Left ventricle myocardium inferior (tissue), 1 donor: Measurements from ENCODE around the gene RAD9B. TPM values are rescaled to one million over a fixed set of nuclear protein-coding genes. Genes with fewer than 3 reads are reported as not detected.

Experiments used
- DNase-seq: peaks from one replicate; pipeline ENCODE4 v3.0.0-alpha.2; 2020
- H3K27ac ChIP-seq: fragments of 200-600 bp; replicated peaks from 2 replicates; pipeline ENCODE4 v1.8.0; 2021
- H3K27me3 ChIP-seq: fragments of 200-600 bp; 2 replicates; pipeline ENCODE4 v1.8.0; 2021; ENCODE audit warnings: low read depth
- H3K36me3 ChIP-seq: fragments of 200-600 bp; 2 replicates; pipeline ENCODE4 v1.8.0; 2021
- H3K4me1 ChIP-seq: fragments of 200-600 bp; 2 replicates; pipeline ENCODE4 v1.8.0; 2021
- H3K4me3 ChIP-seq: fragments of 200-600 bp; 2 replicates; pipeline ENCODE4 v1.8.0; 2021; ENCODE audit warnings: mild to moderate bottlenecking, moderate library complexity
- H3K9me3 ChIP-seq: fragments of 200-600 bp; replicated peaks from 2 replicates; pipeline ENCODE4 v1.8.0; 2021
- intact Hi-C: fragments of 100-400 bp; cut with micrococcal nuclease; formaldehyde crosslinking; loops from one replicate; pipeline ENCODE4 v1.11.0; 2022
- total RNA-seq: library from RNA; stranded (reverse); fragmentation: NEBNext Ultra II Directional; extraction: Animal tissue kit (Norgen Biotek cat#: 25700); gene quantifications from one replicate; pipeline ENCODE4 v1.2.1, GENCODE V29; 2021
- TF ChIP-seq, protein P1 (sequence below): fragments of 200-600 bp; IDR thresholded peaks from 2 replicates; pipeline ENCODE4 v1.8.0; 2021; ENCODE audit warnings: antibody characterized with exemption, mild to moderate bottlenecking, borderline replicate concordance
- donor health status: DM: no; HTN: yes; CAD: no; lungs with severe emphysema.

Gene RAD9B
- total RNA-seq, 1 donor from 2014 or later, result 0.63 TPM

- no peaks in the 10 kb centered on the region for H3K9me3 ChIP-seq
- TF ChIP-seq, protein P1, sequence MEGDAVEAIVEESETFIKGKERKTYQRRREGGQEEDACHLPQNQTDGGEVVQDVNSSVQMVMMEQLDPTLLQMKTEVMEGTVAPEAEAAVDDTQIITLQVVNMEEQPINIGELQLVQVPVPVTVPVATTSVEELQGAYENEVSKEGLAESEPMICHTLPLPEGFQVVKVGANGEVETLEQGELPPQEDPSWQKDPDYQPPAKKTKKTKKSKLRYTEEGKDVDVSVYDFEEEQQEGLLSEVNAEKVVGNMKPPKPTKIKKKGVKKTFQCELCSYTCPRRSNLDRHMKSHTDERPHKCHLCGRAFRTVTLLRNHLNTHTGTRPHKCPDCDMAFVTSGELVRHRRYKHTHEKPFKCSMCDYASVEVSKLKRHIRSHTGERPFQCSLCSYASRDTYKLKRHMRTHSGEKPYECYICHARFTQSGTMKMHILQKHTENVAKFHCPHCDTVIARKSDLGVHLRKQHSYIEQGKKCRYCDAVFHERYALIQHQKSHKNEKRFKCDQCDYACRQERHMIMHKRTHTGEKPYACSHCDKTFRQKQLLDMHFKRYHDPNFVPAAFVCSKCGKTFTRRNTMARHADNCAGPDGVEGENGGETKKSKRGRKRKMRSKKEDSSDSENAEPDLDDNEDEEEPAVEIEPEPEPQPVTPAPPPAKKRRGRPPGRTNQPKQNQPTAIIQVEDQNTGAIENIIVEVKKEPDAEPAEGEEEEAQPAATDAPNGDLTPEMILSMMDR, result no peak
- H3K27ac ChIP-seq, result peak overlapping the region; percentile 37
- H3K36me3 ChIP-seq, result peaks cover 23% of the 10 kb centered on the region
- intact Hi-C loops, result no loop called here
- peaks cover 70% of the 10 kb centered on the region for H3K4me1 ChIP-seq
- H3K27me3 ChIP-seq, result no peaks in the 10 kb centered on the region
- no peak for DNase-seq
- H3K4me3 ChIP-seq, result no peak overlapping the region
Measured at GRCh38 chr12:110531741-110532333, 29.7 kb downstream of the RAD9B start.

DNA sequence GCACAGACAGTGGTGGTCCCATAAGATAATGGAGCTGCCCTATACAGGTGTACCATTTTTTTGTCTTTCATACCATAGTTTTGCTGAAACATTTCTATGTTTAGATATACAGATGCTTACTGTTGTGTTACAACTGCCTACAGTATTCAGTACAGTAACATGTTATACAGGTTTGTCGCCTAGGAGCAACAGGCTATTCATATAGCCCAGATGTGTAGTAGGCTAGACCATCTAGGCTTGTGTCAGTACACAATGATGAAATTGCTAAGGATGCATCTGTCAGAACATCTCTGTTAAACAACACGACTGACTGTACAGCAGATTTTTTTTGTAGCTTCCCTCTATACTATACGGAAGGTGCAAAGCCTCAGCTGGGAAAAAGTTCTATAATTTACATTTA is 30.5 kb downstream of the RAD9B start:
- Histone ChIP-seq H3K27me3 (no peaks in the 10 kb centered on the region), H3K9me3 (no peaks in the 10 kb centered on the region), H3K4me1 (peaks cover 71% of the 10 kb centered on the region), H3K36me3 (peaks cover 31% of the 10 kb centered on the region), H3K4me3 (no peak overlapping the region), H3K27ac (peak overlapping the region; percentile 87)
- no peak for DNase-seq
- TF ChIP-seq, protein P1, result no peak
- intact Hi-C loops, result no loop called here

DNA sequence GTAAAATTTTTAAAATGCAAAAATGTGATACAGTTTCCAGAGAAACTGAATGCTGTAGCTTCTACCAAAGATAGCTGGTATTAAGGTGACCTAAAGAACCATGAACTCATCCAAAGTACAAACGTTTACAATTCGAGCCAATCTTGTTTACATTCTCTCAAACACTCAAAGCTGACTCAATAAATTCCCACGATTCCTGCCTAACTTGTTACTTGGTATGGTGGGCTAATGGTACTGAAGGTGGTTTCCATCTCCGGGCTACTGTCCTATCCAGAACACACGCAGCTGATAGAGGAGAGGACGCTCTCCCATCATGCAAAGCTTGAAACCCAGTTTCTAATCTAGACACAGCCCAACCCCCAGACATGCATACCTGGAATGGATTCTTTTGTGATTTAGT is 31.5 kb downstream of the RAD9B start:
- DNase-seq, result no peak
- Histone ChIP-seq H3K4me1 (peaks cover 76% of the 10 kb centered on the region), H3K4me3 (no peak overlapping the region), H3K27me3 (no peaks in the 10 kb centered on the region), H3K27ac (peak overlapping the region; percentile 87), H3K36me3 (peaks cover 40% of the 10 kb centered on the region), H3K9me3 (no peaks in the 10 kb centered on the region)
- intact Hi-C loops, result no loop called here
- TF ChIP-seq, protein P1, result no peak

- intact Hi-C loops, result no loop called here
- Histone ChIP-seq H3K36me3 (peaks cover 52% of the 10 kb centered on the region), H3K4me3 (no peak overlapping the region), H3K9me3 (no peaks in the 10 kb centered on the region), H3K4me1 (peaks cover 82% of the 10 kb centered on the region), H3K27me3 (no peaks in the 10 kb centered on the region), H3K27ac (peak overlapping the region; percentile 87)
- TF ChIP-seq, protein P1, result no peak
- DNase-seq, result no peak
Measured at GRCh38 chr12:110534811-110535210, 32.7 kb downstream of the RAD9B start.

GRCh38 chr12:110536834-110537604 is 34.9 kb downstream of the RAD9B start:
- H3K27ac ChIP-seq, result peak overlapping the region; percentile 87
- H3K9me3 ChIP-seq, result no peaks in the 10 kb centered on the region
- TF ChIP-seq, protein P1, result no peak
- intact Hi-C loops, result no loop called here
- no peak for DNase-seq
- H3K4me3 ChIP-seq, result no peak overlapping the region
- H3K4me1 ChIP-seq, result peaks cover 84% of the 10 kb centered on the region
- H3K27me3 ChIP-seq, result no peaks in the 10 kb centered on the region
- H3K36me3 ChIP-seq, result peaks cover 51% of the 10 kb centered on the region
